ENCODE measurements around the gene PHF20.

Gene PHF20

DNA sequence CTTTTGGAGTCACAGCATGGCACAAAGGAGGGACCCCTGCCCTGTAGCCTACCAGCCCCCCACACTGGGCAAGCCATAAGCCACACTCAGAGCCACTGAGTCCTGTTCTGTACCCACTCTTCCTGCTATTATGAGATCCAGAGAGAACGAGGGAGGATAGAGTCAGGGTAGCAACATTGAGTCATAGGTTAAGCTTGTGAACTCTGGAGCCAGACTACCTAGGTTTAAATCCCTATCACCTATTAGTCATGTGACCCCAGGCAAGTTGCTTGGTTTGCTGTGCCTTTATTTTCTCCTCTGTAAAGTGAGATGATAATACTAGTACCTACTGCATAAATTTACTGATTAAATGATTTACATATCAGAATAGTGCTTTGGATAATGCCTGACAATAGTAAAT lies 197.1 kb downstream of the PHF20 start:
- H3K4me1 ChIP-seq (ENCODE audit: control insufficient read depth in 1 of 2, insufficient read depth in 2 of 2, low read length in 2 of 2) = no peaks in the 10 kb centered on the region
- H3K27ac ChIP-seq (ENCODE audit: low read length) = no peak overlapping the region
- H3K4me3 ChIP-seq (ENCODE audit: low read depth in 1 of 2, low read length in 2 of 2) = no peak overlapping the region
- no peaks in the 10 kb centered on the region for H3K9me3 ChIP-seq (ENCODE audit: control insufficient read depth in 1 of 2, low read length in 2 of 2)
- no peaks in the 10 kb centered on the region for H3K36me3 ChIP-seq (ENCODE audit: control insufficient read depth in 1 of 2, insufficient read depth in 2 of 2, low read length in 2 of 2)
- no peaks in the 10 kb centered on the region for H3K27me3 ChIP-seq (ENCODE audit: low read depth, low read length)

- no peak overlapping the region for H3K27ac ChIP-seq (ENCODE audit: low read length)
- no peaks in the 10 kb centered on the region for H3K27me3 ChIP-seq (ENCODE audit: low read depth, low read length)
- H3K4me3 ChIP-seq (ENCODE audit: low read depth in 1 of 2, low read length in 2 of 2) = no peak overlapping the region
- H3K4me1 ChIP-seq (ENCODE audit: control insufficient read depth in 1 of 2, insufficient read depth in 2 of 2, low read length in 2 of 2) = no peaks in the 10 kb centered on the region
- H3K9me3 ChIP-seq (ENCODE audit: control insufficient read depth in 1 of 2, low read length in 2 of 2) = no peaks in the 10 kb centered on the region
- no peaks in the 10 kb centered on the region for H3K36me3 ChIP-seq (ENCODE audit: control insufficient read depth in 1 of 2, insufficient read depth in 2 of 2, low read length in 2 of 2)
Measured at GRCh38 chr20:35971981-35972380, 200.2 kb downstream of the PHF20 start.

GRCh38 chr20:35972462-35972861 lies 200.6 kb downstream of the PHF20 start:
- H3K27ac ChIP-seq (ENCODE audit: low read length) = no peak overlapping the region
- H3K27me3 ChIP-seq (ENCODE audit: low read depth, low read length) = no peaks in the 10 kb centered on the region
- H3K4me1 ChIP-seq (ENCODE audit: control insufficient read depth in 1 of 2, insufficient read depth in 2 of 2, low read length in 2 of 2) = no peaks in the 10 kb centered on the region
- H3K9me3 ChIP-seq (ENCODE audit: control insufficient read depth in 1 of 2, low read length in 2 of 2) = no peaks in the 10 kb centered on the region
- H3K4me3 ChIP-seq (ENCODE audit: low read depth in 1 of 2, low read length in 2 of 2) = no peak overlapping the region
- no peaks in the 10 kb centered on the region for H3K36me3 ChIP-seq (ENCODE audit: control insufficient read depth in 1 of 2, insufficient read depth in 2 of 2, low read length in 2 of 2)

- Histone ChIP-seq H3K27ac (ENCODE audit: low read length) (no peak overlapping the region), H3K36me3 (ENCODE audit: control insufficient read depth in 1 of 2, insufficient read depth in 2 of 2, low read length in 2 of 2) (no peaks in the 10 kb centered on the region), H3K4me1 (ENCODE audit: control insufficient read depth in 1 of 2, insufficient read depth in 2 of 2, low read length in 2 of 2) (no peaks in the 10 kb centered on the region), H3K27me3 (ENCODE audit: low read depth, low read length) (no peaks in the 10 kb centered on the region), H3K9me3 (ENCODE audit: control insufficient read depth in 1 of 2, low read length in 2 of 2) (no peaks in the 10 kb centered on the region), H3K4me3 (ENCODE audit: low read depth in 1 of 2, low read length in 2 of 2) (no peak overlapping the region)
Measured at GRCh38 chr20:35974256-35974655, 202.4 kb downstream of the PHF20 start.

DNA sequence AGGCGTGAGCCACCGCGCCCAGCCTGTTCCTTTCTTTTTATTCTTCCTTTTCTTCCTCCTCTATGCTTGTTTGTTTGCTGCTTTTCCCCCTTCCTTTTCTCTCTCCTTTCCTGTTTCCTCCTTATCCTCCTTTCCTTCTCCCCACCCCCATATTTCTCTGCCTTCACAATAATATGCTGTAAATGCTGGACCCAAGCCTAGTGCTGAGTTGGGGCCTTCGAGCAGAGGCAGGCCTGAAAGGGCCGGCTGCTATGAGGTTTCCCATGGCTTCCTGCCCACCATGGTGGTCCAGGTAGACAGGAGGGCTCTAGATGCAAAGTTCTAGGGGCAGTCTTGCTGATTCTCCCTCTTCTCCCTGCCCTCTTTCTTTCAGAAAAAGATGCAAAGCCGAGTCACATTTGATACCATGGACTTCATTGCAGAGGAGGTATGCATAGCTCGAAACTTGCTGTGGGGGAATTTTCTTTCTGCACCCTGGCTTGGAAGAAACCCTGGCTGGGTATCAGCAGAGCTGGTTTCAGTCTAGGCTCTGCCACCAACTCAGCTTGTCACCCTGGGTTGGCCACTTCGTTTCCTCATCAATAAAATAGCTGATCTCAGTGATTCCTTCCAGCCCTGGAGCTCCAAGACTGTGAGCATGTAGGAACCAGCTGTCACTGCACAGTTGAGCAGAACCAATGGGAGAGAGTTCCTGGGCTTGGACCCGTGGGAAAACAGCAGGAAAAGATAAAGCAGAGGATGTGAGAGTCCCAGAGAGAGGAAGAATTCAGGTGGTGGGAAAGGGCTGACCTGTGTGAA lies 204.0 kb downstream of the PHF20 start:
- no peaks in the 10 kb centered on the region for H3K36me3 ChIP-seq (ENCODE audit: control insufficient read depth in 1 of 2, insufficient read depth in 2 of 2, low read length in 2 of 2)
- no peaks in the 10 kb centered on the region for H3K27me3 ChIP-seq (ENCODE audit: low read depth, low read length)
- no peaks in the 10 kb centered on the region for H3K4me1 ChIP-seq (ENCODE audit: control insufficient read depth in 1 of 2, insufficient read depth in 2 of 2, low read length in 2 of 2)
- H3K9me3 ChIP-seq (ENCODE audit: control insufficient read depth in 1 of 2, low read length in 2 of 2) = no peaks in the 10 kb centered on the region
- H3K27ac ChIP-seq (ENCODE audit: low read length) = no peak overlapping the region
- H3K4me3 ChIP-seq (ENCODE audit: low read depth in 1 of 2, low read length in 2 of 2) = no peak overlapping the region

DNA sequence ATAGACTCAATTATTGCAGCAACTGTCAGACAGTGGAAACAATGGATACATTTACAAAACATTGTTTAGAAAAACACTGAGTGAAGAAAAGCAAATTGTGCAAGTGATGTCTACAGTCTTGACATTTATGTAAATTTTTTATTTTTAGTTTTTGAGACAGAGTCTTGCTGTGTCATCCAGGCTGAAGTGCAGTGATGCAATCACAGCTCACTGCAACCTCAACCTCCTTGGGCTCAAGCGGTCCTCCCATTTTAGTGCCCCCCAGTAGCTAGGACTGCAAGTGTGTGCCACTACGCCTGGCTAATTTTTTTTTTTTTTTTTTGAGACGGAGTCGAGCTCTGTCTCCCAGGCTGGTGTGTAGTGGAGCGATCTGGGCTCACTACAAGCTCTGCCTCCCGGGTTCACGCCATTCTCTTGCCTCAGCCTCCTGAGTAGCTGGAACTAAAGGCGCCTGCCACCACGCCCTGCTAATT lies 206.3 kb downstream of the PHF20 start:
- H3K36me3 ChIP-seq (ENCODE audit: control insufficient read depth in 1 of 2, insufficient read depth in 2 of 2, low read length in 2 of 2) = no peaks in the 10 kb centered on the region
- no peaks in the 10 kb centered on the region for H3K4me1 ChIP-seq (ENCODE audit: control insufficient read depth in 1 of 2, insufficient read depth in 2 of 2, low read length in 2 of 2)
- no peak overlapping the region for H3K27ac ChIP-seq (ENCODE audit: low read length)
- H3K4me3 ChIP-seq (ENCODE audit: low read depth in 1 of 2, low read length in 2 of 2) = no peak overlapping the region
- H3K9me3 ChIP-seq (ENCODE audit: control insufficient read depth in 1 of 2, low read length in 2 of 2) = no peaks in the 10 kb centered on the region
- no peaks in the 10 kb centered on the region for H3K27me3 ChIP-seq (ENCODE audit: low read depth, low read length)

DNA sequence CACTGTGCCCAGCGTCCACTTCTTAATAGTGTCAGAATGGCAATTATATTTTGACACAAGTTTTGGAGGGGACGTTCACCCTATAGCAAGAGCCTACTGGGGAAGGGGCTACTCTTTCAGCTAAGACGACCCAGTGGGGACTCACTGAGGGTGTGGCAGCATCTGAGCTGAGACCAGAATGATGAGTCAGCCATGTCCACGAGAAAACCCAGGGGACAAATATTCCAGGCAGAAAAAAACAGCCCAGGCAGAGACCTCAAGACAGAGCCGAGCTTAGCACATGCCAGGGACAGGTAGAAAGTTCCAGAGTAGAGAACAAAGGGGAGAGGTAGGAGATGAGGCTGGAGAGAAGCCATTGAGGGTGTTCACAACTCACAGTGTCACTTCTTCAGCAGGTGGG lies 207.7 kb downstream of the PHF20 start:
- Histone ChIP-seq H3K27ac (ENCODE audit: low read length) (no peak overlapping the region), H3K9me3 (ENCODE audit: control insufficient read depth in 1 of 2, low read length in 2 of 2) (no peaks in the 10 kb centered on the region), H3K4me1 (ENCODE audit: control insufficient read depth in 1 of 2, insufficient read depth in 2 of 2, low read length in 2 of 2) (no peaks in the 10 kb centered on the region), H3K36me3 (ENCODE audit: control insufficient read depth in 1 of 2, insufficient read depth in 2 of 2, low read length in 2 of 2) (no peaks in the 10 kb centered on the region), H3K4me3 (ENCODE audit: low read depth in 1 of 2, low read length in 2 of 2) (no peak overlapping the region), H3K27me3 (ENCODE audit: low read depth, low read length) (no peaks in the 10 kb centered on the region)

- Histone ChIP-seq H3K27me3 (ENCODE audit: low read depth, low read length) (no peaks in the 10 kb centered on the region), H3K9me3 (ENCODE audit: control insufficient read depth in 1 of 2, low read length in 2 of 2) (no peaks in the 10 kb centered on the region), H3K4me3 (ENCODE audit: low read depth in 1 of 2, low read length in 2 of 2) (no peak overlapping the region), H3K27ac (ENCODE audit: low read length) (no peak overlapping the region), H3K36me3 (ENCODE audit: control insufficient read depth in 1 of 2, insufficient read depth in 2 of 2, low read length in 2 of 2) (no peaks in the 10 kb centered on the region), H3K4me1 (ENCODE audit: control insufficient read depth in 1 of 2, insufficient read depth in 2 of 2, low read length in 2 of 2) (no peaks in the 10 kb centered on the region)
Measured at GRCh38 chr20:35981969-35982368, 210.2 kb downstream of the PHF20 start.

- Histone ChIP-seq H3K4me1 (ENCODE audit: control insufficient read depth in 1 of 2, insufficient read depth in 2 of 2, low read length in 2 of 2) (no peaks in the 10 kb centered on the region), H3K9me3 (ENCODE audit: control insufficient read depth in 1 of 2, low read length in 2 of 2) (no peaks in the 10 kb centered on the region), H3K27me3 (ENCODE audit: low read depth, low read length) (no peaks in the 10 kb centered on the region), H3K36me3 (ENCODE audit: control insufficient read depth in 1 of 2, insufficient read depth in 2 of 2, low read length in 2 of 2) (no peaks in the 10 kb centered on the region), H3K27ac (ENCODE audit: low read length) (no peak overlapping the region), H3K4me3 (ENCODE audit: low read depth in 1 of 2, low read length in 2 of 2) (no peak overlapping the region)
Measured at GRCh38 chr20:35984382-35984781, 212.6 kb downstream of the PHF20 start.

- Histone ChIP-seq H3K27ac (ENCODE audit: low read length) (no peak overlapping the region), H3K9me3 (ENCODE audit: control insufficient read depth in 1 of 2, low read length in 2 of 2) (no peaks in the 10 kb centered on the region), H3K4me3 (ENCODE audit: low read depth in 1 of 2, low read length in 2 of 2) (no peak overlapping the region), H3K27me3 (ENCODE audit: low read depth, low read length) (no peaks in the 10 kb centered on the region), H3K36me3 (ENCODE audit: control insufficient read depth in 1 of 2, insufficient read depth in 2 of 2, low read length in 2 of 2) (no peaks in the 10 kb centered on the region), H3K4me1 (ENCODE audit: control insufficient read depth in 1 of 2, insufficient read depth in 2 of 2, low read length in 2 of 2) (no peaks in the 10 kb centered on the region)
Measured at GRCh38 chr20:35985806-35986205, 214.0 kb downstream of the PHF20 start.

- no peaks in the 10 kb centered on the region for H3K9me3 ChIP-seq (ENCODE audit: control insufficient read depth in 1 of 2, low read length in 2 of 2)
Measured at GRCh38 chr20:35988910-35989463, 217.2 kb downstream of the PHF20 start.

More at GRCh38 chr20:35988910-35989463, 217.2 kb downstream of the PHF20 start:
- Histone ChIP-seq H3K36me3 (ENCODE audit: control insufficient read depth in 1 of 2, insufficient read depth in 2 of 2, low read length in 2 of 2) (no peaks in the 10 kb centered on the region), H3K27me3 (ENCODE audit: low read depth, low read length) (no peaks in the 10 kb centered on the region), H3K27ac (ENCODE audit: low read length) (no peak overlapping the region), H3K4me1 (ENCODE audit: control insufficient read depth in 1 of 2, insufficient read depth in 2 of 2, low read length in 2 of 2) (no peaks in the 10 kb centered on the region), H3K4me3 (ENCODE audit: low read depth in 1 of 2, low read length in 2 of 2) (no peak overlapping the region)
